Mucosa of descending colon (tissue), 3 donors: ENCODE measurements around the gene IQGAP1. TPM values are rescaled to one million over a fixed set of nuclear protein-coding genes. Genes with fewer than 3 reads are reported as not detected.

ENCODE experiments used
- ATAC-seq: fragments of 200-7000 bp; cut with Tn5 transposase; one replicate; pipeline ENCODE4 v1.9.1; 2020; ENCODE audit warnings: mild to moderate bottlenecking, moderate library complexity
- DNase-seq, 3 donors: peaks; one replicate each; pipeline ENCODE4 v3.0.0-alpha.2; 2020
- H3K36me3 ChIP-seq: fragments of 200-600 bp; one replicate; pipeline ENCODE4 v1.8.0; 2021; ENCODE audit warnings: low read depth, mild to moderate bottlenecking
- H3K4me1 ChIP-seq: fragments of 200-600 bp; one replicate; pipeline ENCODE4 v1.8.0; 2021; ENCODE audit warnings: low read depth, mild to moderate bottlenecking
- H3K4me3 ChIP-seq: fragments of 200-600 bp; one replicate; pipeline ENCODE4 v1.8.0; 2021; ENCODE audit warnings: mild to moderate bottlenecking
- H3K9me3 ChIP-seq: fragments of 200-600 bp; one replicate; pipeline ENCODE4 v1.8.0; 2021; ENCODE audit warnings: mild to moderate bottlenecking
- CTCF ChIP-seq: fragments of 200-600 bp; IDR thresholded peaks from one replicate; pipeline ENCODE4 v1.8.0; 2022; ENCODE audit warnings: antibody characterized with exemption, mild to moderate bottlenecking
- intact Hi-C, 2 donors: fragments of 100-400 bp; cut with DNase I in 1 of 2; cut with micrococcal nuclease in 1 of 2; formaldehyde crosslinking; loops; one replicate each; pipeline versions ENCODE4 v1.11.0 to v1.11.1; 2022; cut with DNase I, micrococcal nuclease
- total RNA-seq, 3 donors: library from RNA; stranded (reverse); fragmentation: NEBNext Ultra II Directional in 2 of 3; extraction: Animal tissue kit (Norgen Biotek cat#: 25700) in 2 of 3; gene quantifications; one replicate each; pipeline versions ENCODE4 v1.2.1 to v1.2.4, GENCODE V29; 2021 to 2023
- donor health status: DM: no; HTN: no; CAD: no; lungs with moderate emphysema.
- donor health status: DM: no; HTN: no; CAD: no.
- donor health status: DM: no; HTN: yes; CAD: no.

The IQGAP1 gene
- total RNA-seq, 3 donors from 2014 or later: 186 to 242 (median 206) TPM

- Histone ChIP-seq H3K4me1 (peaks cover 5% of the 10 kb centered on the region), H3K4me3 (no peak overlapping the region), H3K9me3 (no peaks in the 10 kb centered on the region), H3K36me3 (no peaks in the 10 kb centered on the region)
- no peak for TF ChIP-seq CTCF
- intact Hi-C loops: no loop called here
- DNase-seq (peak in 1 of 3 donors; percentile 69), ATAC-seq (no peak)
Observed at GRCh38 chr15:90351479-90352106, 36.4 kb upstream of the IQGAP1 start.

GRCh38 chr15:90352107-90352893 is 35.7 kb upstream of the IQGAP1 start, which contains the start of gene ZNF774:
Gene ZNF774 (plus strand): TSS chr15:90352284. CDS start chr15:90354661, 2,377 bp downstream.
- intact Hi-C loops: no loop called here
- H3K9me3 ChIP-seq: no peaks in the 10 kb centered on the region
- peaks cover 6% of the 10 kb centered on the region for H3K4me1 ChIP-seq
- H3K4me3 ChIP-seq: peak within 1 kb of the TSS; percentile 50
- TF ChIP-seq CTCF: no peak
- peak; percentile 94 to 97 (median 94) for DNase-seq
- H3K36me3 ChIP-seq: no peaks in the 10 kb centered on the region
- peak; percentile 99 for ATAC-seq

- intact Hi-C loops: no loop called here
- ATAC-seq (no peak), DNase-seq (no peak)
- peaks cover 15% of the 10 kb centered on the region for H3K4me1 ChIP-seq
- no peak overlapping the region for H3K4me3 ChIP-seq
- no peaks in the 10 kb centered on the region for H3K9me3 ChIP-seq
- TF ChIP-seq CTCF: no peak
- H3K36me3 ChIP-seq: no peaks in the 10 kb centered on the region
Observed at GRCh38 chr15:90354986-90355385, 33.1 kb upstream of the IQGAP1 start.

- Histone ChIP-seq H3K4me3 (no peak overlapping the region), H3K4me1 (peaks cover 13% of the 10 kb centered on the region), H3K9me3 (no peaks in the 10 kb centered on the region), H3K36me3 (peaks cover 7% of the 10 kb centered on the region)
- no peak for TF ChIP-seq CTCF
- ATAC-seq: peak; percentile 87
- intact Hi-C loops: no loop called here
- DNase-seq: peak in 1 of 3 donors; percentile 53
Observed at GRCh38 chr15:90358124-90359033, 29.7 kb upstream of the IQGAP1 start.

GRCh38 chr15:90360746-90361145 is 27.3 kb upstream of the IQGAP1 start:
- Histone ChIP-seq H3K36me3 (peaks cover 7% of the 10 kb centered on the region), H3K4me3 (no peak overlapping the region), H3K9me3 (no peaks in the 10 kb centered on the region), H3K4me1 (peaks cover 13% of the 10 kb centered on the region)
- ATAC-seq (no peak), DNase-seq (no peak)
- no peak for TF ChIP-seq CTCF
- intact Hi-C loops: no loop called here
